Mesodermal cell (in vitro differentiated cells): ENCODE measurements around the gene OR5J2.
"Not testable (repeated sequence)": the region's sequence is repeated elsewhere in the genome, so short reads cannot be mapped to it uniquely, and the experiment has no call there.

ENCODE experiments used
- H3K27ac ChIP-seq: 2 replicates; pipeline ENCODE4 v1.7.0; 2013; ENCODE audit warnings: mild to moderate bottlenecking, low read depth, low read length, moderate library complexity; ENCODE audit not compliant: severe bottlenecking
- H3K36me3 ChIP-seq: 2 replicates; pipeline ENCODE4 v1.7.1; 2013; ENCODE audit warnings: mild to moderate bottlenecking, low read length, moderate library complexity; ENCODE audit not compliant: control insufficient read depth, insufficient read depth
- H3K4me1 ChIP-seq: one replicate; pipeline ENCODE4 v1.7.1; 2013; ENCODE audit warnings: mild to moderate bottlenecking, low read length; ENCODE audit not compliant: insufficient read depth, control insufficient read depth, poor library complexity, severe bottlenecking
- H3K4me3 ChIP-seq: 2 replicates; pipeline ENCODE4 v1.7.0; 2013; ENCODE audit warnings: low read length, control low read depth, mild to moderate bottlenecking; ENCODE audit not compliant: insufficient read depth, poor library complexity, severe bottlenecking; ENCODE audit errors: extremely low read depth
- H3K9me3 ChIP-seq: 2 replicates; pipeline ENCODE4 v1.7.1; 2013; ENCODE audit warnings: mild to moderate bottlenecking, low read length, moderate library complexity; ENCODE audit not compliant: control insufficient read depth
- WGBS, 2 experiments: methylation state at CpG; one replicate each; pipeline ENCODE4 v1.1.5; 2013; ENCODE audit warnings: missing lambda C conversion rate in 2 of 2; ENCODE audit not compliant: insufficient coverage in 2 of 2; 5-methylcytosine and 5-hydroxymethylcytosine counted together

Gene OR5J2

DNA sequence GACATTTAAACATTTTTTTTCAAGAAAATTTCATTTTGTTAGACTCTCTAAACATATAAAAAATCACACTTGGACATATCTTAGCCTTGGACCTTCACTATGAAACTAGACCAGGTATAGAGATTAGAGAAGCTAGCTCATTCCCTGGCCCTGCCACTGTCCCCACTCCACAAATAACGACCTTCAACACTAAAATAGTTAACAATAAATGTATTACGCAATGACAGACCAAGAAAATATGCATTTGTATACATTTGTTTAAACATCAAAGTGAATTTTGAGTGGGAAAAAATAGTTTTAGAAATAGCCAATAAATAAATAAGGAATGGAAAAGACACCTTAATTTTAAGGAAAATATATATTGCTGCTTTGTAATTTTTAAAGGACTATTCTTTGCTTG, 20.9 kb downstream of the OR5J2 start:
- H3K4me3 ChIP-seq: no peak overlapping the region
- H3K27ac ChIP-seq: no peak overlapping the region
- H3K4me1 ChIP-seq: no peaks in the 10 kb centered on the region
- no CpG with 5 or more reads among the region's 2 CpGs for WGBS, 2 experiments
- H3K36me3 ChIP-seq: no peaks in the 10 kb centered on the region
- H3K9me3 ChIP-seq: no peaks in the 10 kb centered on the region

DNA sequence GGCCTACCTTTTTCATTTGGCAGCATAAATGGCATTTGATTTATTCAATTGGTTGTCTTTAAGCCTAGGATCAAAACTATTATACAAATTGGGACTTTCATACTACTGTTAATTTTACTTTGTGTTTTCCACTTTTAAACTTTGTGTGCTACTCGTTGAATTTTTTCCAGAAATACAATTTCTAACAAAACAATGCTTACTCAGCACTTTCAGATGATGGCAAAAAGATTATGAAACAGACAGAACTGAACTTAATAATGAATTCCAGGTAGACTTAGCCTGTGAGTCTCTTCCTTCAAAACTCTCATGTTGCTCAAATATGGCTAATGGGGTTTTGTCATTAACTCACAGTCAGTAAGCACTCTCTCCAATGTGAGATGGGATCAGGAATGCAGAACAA, 31.4 kb downstream of the OR5J2 start:
- no peaks in the 10 kb centered on the region for H3K36me3 ChIP-seq
- no peak overlapping the region for H3K4me3 ChIP-seq
- no peak overlapping the region for H3K27ac ChIP-seq
- WGBS, 2 experiments: no CpG with 5 or more reads among the region's 1 CpG
- H3K9me3 ChIP-seq: no peaks in the 10 kb centered on the region
- H3K4me1 ChIP-seq: no peaks in the 10 kb centered on the region

DNA sequence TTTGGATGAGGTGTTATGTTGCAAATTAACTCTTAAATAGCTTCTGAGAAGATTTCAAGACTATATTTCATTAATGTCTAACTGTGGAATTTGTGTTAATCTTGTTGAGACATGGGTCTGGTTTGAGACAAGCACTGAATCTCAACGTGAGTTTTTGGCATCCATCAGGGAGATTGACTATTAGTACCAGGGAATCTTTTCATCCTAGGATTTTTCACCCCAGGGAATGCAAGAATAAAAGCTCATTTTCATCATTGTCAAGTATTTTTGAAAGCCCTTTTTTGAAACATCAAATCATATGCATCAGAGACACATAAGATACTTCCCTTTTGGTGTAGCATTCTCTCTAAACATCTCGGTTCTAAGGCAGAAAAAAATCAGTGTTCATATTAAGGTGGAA, 38.1 kb downstream of the OR5J2 start:
- Histone ChIP-seq H3K9me3 (no peaks in the 10 kb centered on the region), H3K4me1 (no peaks in the 10 kb centered on the region), H3K36me3 (no peaks in the 10 kb centered on the region), H3K27ac (no peak overlapping the region), H3K4me3 (no peak overlapping the region)
- no CpG with 5 or more reads among the region's 2 CpGs for WGBS, 2 experiments

DNA sequence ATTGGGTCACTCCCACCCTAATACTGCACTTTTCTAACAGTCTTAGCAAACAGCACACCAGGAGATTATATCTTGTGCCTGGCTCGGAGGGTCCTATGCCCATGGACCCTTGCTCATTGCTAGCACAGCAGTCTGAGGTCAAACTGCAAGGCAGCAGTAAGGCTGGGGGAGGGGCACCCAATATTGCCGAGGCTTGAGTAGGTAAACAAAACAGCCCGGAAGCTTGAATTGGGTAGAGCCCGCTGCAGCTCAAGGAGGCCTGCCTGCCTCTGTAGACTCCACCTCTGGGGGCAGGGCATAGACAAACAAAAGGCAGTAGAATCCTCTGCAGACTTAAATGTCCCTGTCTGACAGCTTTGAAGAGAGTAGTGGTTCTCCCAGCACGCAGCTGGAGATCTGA, 43.3 kb downstream of the OR5J2 start:
- not testable (repeated sequence) for H3K4me1 ChIP-seq, H3K36me3 ChIP-seq, H3K4me3 ChIP-seq, H3K9me3 ChIP-seq, H3K27ac ChIP-seq
- WGBS, 2 experiments: 65 to 69% methylated on average over 3 to 4 of the region's 5 CpGs
